Natural killer cell (primary cell): ENCODE data around the gene EIF4A2. TPM values are rescaled to one million over a fixed set of nuclear protein-coding genes. Genes with fewer than 3 reads are reported as not detected.
A peak's percentile ranks its signal among the peaks of the same experiment; 100 is the strongest.

ENCODE experiments used
- ATAC-seq, 3 donors: fragments of 150-1000 bp in 2 of 3; fragments of 200-7000 bp in 1 of 3; cut with Tn5 transposase; 1 replicate in 1 of 3; 2 replicates in 2 of 3; pipeline ENCODE4 v1.10.0; 2021; ENCODE audit warnings: mild to moderate bottlenecking in 2 of 3, moderate library complexity in 2 of 3
- DNase-seq, 2 donors: peaks; one replicate each; pipeline versions ENCODE4 v3.0.0 to v3.0.0-alpha.2; 2013 to 2021; ENCODE audit warnings: mixed read lengths in 1 of 2
- H3K27ac ChIP-seq: one replicate; pipeline ENCODE4 v1.5.1; 2013; ENCODE audit warnings: mild to moderate bottlenecking, low read length
- H3K27me3 ChIP-seq: one replicate; pipeline ENCODE4 v1.6.1; 2013; ENCODE audit warnings: low read length; ENCODE audit not compliant: control insufficient read depth, insufficient read depth
- H3K36me3 ChIP-seq: one replicate; pipeline ENCODE4 v1.6.1; 2013; ENCODE audit warnings: low read length; ENCODE audit not compliant: control insufficient read depth, insufficient read depth
- H3K4me1 ChIP-seq: one replicate; pipeline ENCODE4 v1.6.1; 2013; ENCODE audit warnings: low read length; ENCODE audit not compliant: control insufficient read depth, insufficient read depth
- H3K4me3 ChIP-seq: one replicate; pipeline ENCODE4 v1.5.1; 2013; ENCODE audit warnings: low read length
- H3K9me3 ChIP-seq: one replicate; pipeline ENCODE4 v1.6.1; 2013; ENCODE audit warnings: low read length; ENCODE audit not compliant: control insufficient read depth, insufficient read depth
- H3K27ac Mint-ChIP-seq, 2 donors: one replicate each; pipeline ENCODE4 v1.8.0; 2022; ENCODE audit warnings: mild to moderate bottlenecking in 2 of 2, mixed read lengths in 2 of 2, moderate library complexity in 1 of 2
- H3K27me3 Mint-ChIP-seq, 2 donors: one replicate each; pipeline ENCODE4 v1.8.0; 2022; ENCODE audit warnings: low read depth in 2 of 2, mixed read lengths in 2 of 2
- H3K36me3 Mint-ChIP-seq: one replicate; pipeline ENCODE4 v1.8.0; 2022; ENCODE audit warnings: mixed read lengths
- H3K4me1 Mint-ChIP-seq, 2 donors: one replicate each; pipeline ENCODE4 v1.8.0; 2022; ENCODE audit warnings: mixed read lengths in 2 of 2
- H3K4me3 Mint-ChIP-seq: one replicate; pipeline ENCODE4 v1.8.0; 2022; ENCODE audit warnings: mild to moderate bottlenecking, moderate library complexity, mixed read lengths
- H3K9me3 Mint-ChIP-seq, 2 donors: one replicate each; pipeline ENCODE4 v1.8.0; 2022; ENCODE audit warnings: mixed read lengths in 2 of 2
- CTCF ChIP-seq: fragments of 200-600 bp; IDR thresholded peaks from one replicate; pipeline ENCODE4 v1.8.0; 2022; ENCODE audit warnings: antibody characterized with exemption
- WGBS: methylation state at CpG from one replicate; pipeline ENCODE4 v1.1.7; 2013; ENCODE audit warnings: missing lambda C conversion rate; ENCODE audit not compliant: insufficient coverage; 5-methylcytosine and 5-hydroxymethylcytosine counted together
- intact Hi-C: fragments of 100-400 bp; cut with micrococcal nuclease; formaldehyde crosslinking; loops from one replicate; pipeline ENCODE4 v1.14.2; 2022
- total RNA-seq, 4 donors: library from RNA; stranded (reverse); fragments of 120-200 nt in 1 of 4; gene quantifications; one replicate each; pipeline versions ENCODE4 v1.2.3 to v1.2.4, GENCODE V29; 2013 to 2022

EIF4A2 gene
- total RNA-seq, 3 donors from 2014 or later (not counting 1 experiment from before 2014, with no cell fraction given): 551 to 652 (median 621) TPM

- Histone ChIP-seq H3K36me3 (peaks cover 57% of the 10 kb centered on the region), H3K9me3 (no peaks in the 10 kb centered on the region), H3K4me3 (peak overlapping the region; percentile 79), H3K27me3 (no peaks in the 10 kb centered on the region), H3K4me1 (peaks cover 21% of the 10 kb centered on the region), H3K27ac (peak overlapping the region; percentile 93)
- no peak for TF ChIP-seq CTCF
- Mint-ChIP-seq H3K4me1 (peaks cover 67 to 68% of the 10 kb centered on the region in 2 donors), H3K36me3 (peaks cover 56% of the 10 kb centered on the region), H3K27ac (peak overlapping the region; percentile 95 to 97), H3K4me3 (peak overlapping the region; percentile 96), H3K9me3 (no peaks in the 10 kb centered on the region), H3K27me3 (no peaks in the 10 kb centered on the region)
- ATAC-seq: no peak
- WGBS: 17% methylated on average over 7 of the region's 7 CpGs
- DNase-seq: peak in 1 of 2 donors; percentile 31
- intact Hi-C loops: loop anchor here (1.0 to 5.0 kb wide), 3 partner anchors 215 to 848 kb away; partner anchors contain the start of genes DNAJB11 and TRA2B
Observed at GRCh38 chr3:186784820-186785494, 1.6 kb downstream of the EIF4A2 start.

GRCh38 chr3:186785495-186786018 is 2.2 kb downstream of the EIF4A2 start:
- ATAC-seq (no peak), DNase-seq (peak in 1 of 2 donors; percentile 14)
- no peak for TF ChIP-seq CTCF
- peak overlapping the region; percentile 96 for H3K4me3 Mint-ChIP-seq
- Histone ChIP-seq H3K36me3 (peaks cover 63% of the 10 kb centered on the region), H3K27me3 (no peaks in the 10 kb centered on the region), H3K27ac (no peak overlapping the region), H3K4me3 (peak overlapping the region; percentile 79), H3K9me3 (no peaks in the 10 kb centered on the region), H3K4me1 (peaks cover 21% of the 10 kb centered on the region)
- H3K27ac Mint-ChIP-seq: peak overlapping the region; percentile 95 to 97
- intact Hi-C loops: no loop called here
- H3K36me3 Mint-ChIP-seq: peaks cover 56% of the 10 kb centered on the region
- WGBS: 37% methylated on average over 6 of the region's 7 CpGs
- no peaks in the 10 kb centered on the region for H3K27me3 Mint-ChIP-seq
- peaks cover 67 to 68% of the 10 kb centered on the region in 2 donors for H3K4me1 Mint-ChIP-seq
- H3K9me3 Mint-ChIP-seq: no peaks in the 10 kb centered on the region

GRCh38 chr3:186786922-186787321 is 3.5 kb downstream of the EIF4A2 start:
- peak overlapping the region; percentile 63 for H3K4me3 Mint-ChIP-seq
- intact Hi-C loops: no loop called here
- no peak for TF ChIP-seq CTCF
- Histone ChIP-seq H3K27me3 (no peaks in the 10 kb centered on the region), H3K9me3 (no peaks in the 10 kb centered on the region), H3K4me1 (peaks cover 21% of the 10 kb centered on the region), H3K27ac (peak overlapping the region; percentile 6), H3K36me3 (peaks cover 68% of the 10 kb centered on the region), H3K4me3 (no peak overlapping the region)
- H3K36me3 Mint-ChIP-seq: peaks cover 56% of the 10 kb centered on the region
- H3K9me3 Mint-ChIP-seq: no peaks in the 10 kb centered on the region
- ATAC-seq (no peak), DNase-seq (peak in 1 of 2 donors; percentile 23)
- H3K4me1 Mint-ChIP-seq: peaks cover 67 to 68% of the 10 kb centered on the region in 2 donors
- WGBS: 57% methylated on average over 3 of the region's 3 CpGs
- no peaks in the 10 kb centered on the region for H3K27me3 Mint-ChIP-seq
- peak overlapping the region; percentile 66 to 95 for H3K27ac Mint-ChIP-seq
